Endothelial cell of umbilical vein (primary cell): ENCODE data around the gene DUSP22. TPM values are rescaled to one million over a fixed set of nuclear protein-coding genes. Genes with fewer than 3 reads are reported as not detected.

Experiments used
- BruUV-seq: library from RNA; stranded (reverse); fragments of 400-500 nt; replicated peaks from 2 replicates; lab custom pipeline; 2021; lab: Mats Ljungman, UMichigan
- CTCF ChIA-PET: fragments of 300-600, 350-600 bp; sonication (Branson Sonifier 250); formaldehyde crosslinking; loops from one replicate; lab custom pipeline; 2021; ENCODE audit warnings: antibody characterized with exemption, inconsistent platforms; lab: Charles Lee
- POLR2A ChIA-PET: fragments of 300-600, 350-600 bp; sonication (Branson Sonifier 250); formaldehyde crosslinking; loops from one replicate; lab custom pipeline; 2021; ENCODE audit warnings: antibody characterized with exemption, inconsistent platforms; lab: Charles Lee
- DNase-seq: peaks from one replicate; pipeline ENCODE4 v3.0.0-alpha.2; 2011; ENCODE audit warnings: low read depth, low spot score
- FAIRE-seq: peaks from 2 replicates; lab custom pipeline; 2011; peaks lifted over from hg19 to GRCh38; lab: Jason Lieb, UNC
- H2AFZ ChIP-seq: 2 replicates; pipeline ENCODE4 v1.6.0; 2012; ENCODE audit warnings: low read depth, low read length, control low read depth, inconsistent platforms
- H3K27ac ChIP-seq: 2 replicates; pipeline ENCODE4 v1.5.1; 2011; ENCODE audit warnings: low read depth, mild to moderate bottlenecking, control low read depth, low read length, moderate library complexity; ENCODE audit not compliant: insufficient read depth
- H3K27me3 ChIP-seq, 2 experiments: 2 replicates each; pipeline versions ENCODE4 v1.6.0 to v1.6.1; 2011; ENCODE audit warnings: low read length in 2 of 2, mixed read lengths in 1 of 2; ENCODE audit not compliant: control insufficient read depth in 2 of 2, insufficient read depth in 2 of 2
- H3K36me3 ChIP-seq, 2 experiments: 2 replicates in 1 of 2; 3 replicates in 1 of 2; pipeline ENCODE4 v1.5.1; 2011; ENCODE audit warnings: low read length in 2 of 2, mild to moderate bottlenecking in 1 of 2, moderate library complexity in 1 of 2; ENCODE audit not compliant: control insufficient read depth in 2 of 2, insufficient read depth in 2 of 2; ENCODE audit errors: extremely low read depth in 1 of 2
- H3K4me1 ChIP-seq: 3 replicates; pipeline ENCODE4 v1.5.1; 2011; ENCODE audit warnings: mild to moderate bottlenecking, low read length; ENCODE audit not compliant: control insufficient read depth, insufficient read depth; ENCODE audit errors: extremely low read depth
- H3K4me2 ChIP-seq: 2 replicates; pipeline ENCODE4 v1.6.1; 2011; ENCODE audit warnings: low read length, control low read depth, mixed read lengths; ENCODE audit not compliant: insufficient read depth
- H3K4me3 ChIP-seq, 3 experiments: fragments of 200-600 bp in 1 of 3; sonication (generic), shearing (Covaris generic) in 1 of 3; replicated peaks in 1 of 3; 2 replicates each; pipeline ENCODE4 v1.5.1; 2011 to 2016; ENCODE audit warnings: control low read depth in 3 of 3, low read length in 3 of 3, mild to moderate bottlenecking in 2 of 3, inconsistent platforms in 1 of 3, low read depth in 1 of 3, moderate library complexity in 1 of 3; ENCODE audit not compliant: insufficient read depth in 1 of 3
- H3K79me2 ChIP-seq: 2 replicates; pipeline ENCODE4 v1.6.0; 2012; ENCODE audit warnings: low read length, inconsistent platforms; ENCODE audit not compliant: control insufficient read depth, insufficient read depth
- H3K9ac ChIP-seq: replicated peaks from 2 replicates; pipeline ENCODE3; 2011; ENCODE audit warnings: low read length, control low read depth; ENCODE audit not compliant: insufficient read depth; ENCODE audit errors: extremely low read depth
- H3K9me1 ChIP-seq: replicated peaks from 3 replicates; pipeline ENCODE4 v1.6.0; 2011; ENCODE audit warnings: mild to moderate bottlenecking, low read length; ENCODE audit not compliant: control insufficient read depth, insufficient read depth; ENCODE audit errors: extremely low read depth
- H3K9me3 ChIP-seq: replicated peaks from 2 replicates; pipeline ENCODE4 v1.5.1; 2012; ENCODE audit warnings: low read length, inconsistent platforms; ENCODE audit not compliant: control insufficient read depth, insufficient read depth
- H4K20me1 ChIP-seq: replicated peaks from 2 replicates; pipeline ENCODE3; 2011; ENCODE audit warnings: mild to moderate bottlenecking, low read length; ENCODE audit not compliant: control insufficient read depth, insufficient read depth; ENCODE audit errors: extremely low read depth
- CTCF ChIP-seq, 2 donors: IDR thresholded peaks; 1 replicate in 1 of 2; 2 replicates in 1 of 2; pipeline ENCODE4 v1.5.1; 2011; ENCODE audit warnings: low read length in 2 of 2, mild to moderate bottlenecking in 2 of 2, moderate library complexity in 2 of 2, control low read depth in 1 of 2, inconsistent platforms in 1 of 2, low read depth in 1 of 2; ENCODE audit not compliant: insufficient read depth in 1 of 2; ENCODE audit errors: extremely low read depth in 1 of 2
- EZH2 ChIP-seq: IDR thresholded peaks from 2 replicates; pipeline ENCODE4 v1.6.1; 2012; ENCODE audit warnings: borderline replicate concordance, low read depth, mild to moderate bottlenecking, moderate library complexity, low read length, inconsistent platforms; ENCODE audit not compliant: severe bottlenecking
- FOS ChIP-seq: IDR thresholded peaks from 2 replicates; pipeline ENCODE4 v1.6.1; 2011; ENCODE audit warnings: mild to moderate bottlenecking, low read length, moderate library complexity, borderline replicate concordance; ENCODE audit not compliant: insufficient read depth
- GATA2 ChIP-seq: IDR thresholded peaks from 2 replicates; pipeline ENCODE4 v1.7.0; 2011; ENCODE audit warnings: low read depth, mild to moderate bottlenecking, moderate library complexity, mixed read lengths, low read length; ENCODE audit not compliant: insufficient read length, insufficient read depth
- JUN ChIP-seq: IDR thresholded peaks from 2 replicates; pipeline ENCODE4 v1.6.1; 2011; ENCODE audit warnings: borderline replicate concordance, low read depth; ENCODE audit not compliant: insufficient read length, insufficient read depth
- MAX ChIP-seq: IDR thresholded peaks from 2 replicates; pipeline ENCODE4 v1.6.1; 2011; ENCODE audit not compliant: insufficient read depth, insufficient read length
- MYC ChIP-seq: IDR thresholded peaks from one replicate; pipeline ENCODE4 v1.6.1; 2011; ENCODE audit warnings: mild to moderate bottlenecking, low read depth, low read length
- POLR2A ChIP-seq: IDR thresholded peaks from 2 replicates; pipeline ENCODE4 v1.6.1; 2012; ENCODE audit warnings: low read depth, mild to moderate bottlenecking, control low read depth, low read length
- POLR2AphosphoS5 ChIP-seq: IDR thresholded peaks from 2 replicates; pipeline ENCODE4 v1.6.1; 2012; ENCODE audit warnings: low read depth, mild to moderate bottlenecking, control low read depth, low read length, moderate library complexity; ENCODE audit not compliant: insufficient read depth
- dilution Hi-C: fragments of 300-500 bp; cut with MboI; formaldehyde crosslinking; loops from one replicate; pipeline ENCODE4 v1.15.0; 2019; ENCODE audit warnings: low sequenced_read_pairs; ENCODE audit not compliant: extremely low pct_ligation_motif_present
- intact Hi-C: fragments of 100-400 bp; cut with micrococcal nuclease; formaldehyde crosslinking; loops from one replicate; pipeline ENCODE4 v1.10.0; 2022
- polyA plus RNA-seq, 4 experiments: library from polyadenylated mRNA; depleted of rRNA in 3 of 4; stranded (reverse) in 3 of 4; unstranded in 1 of 4; fragments of >200 nt; gene quantifications; 2 replicates each; pipeline versions ENCODE4 v1.2.1 to v1.2.3, GENCODE V29; 2011 to 2012; ENCODE audit warnings: missing spikeins in 1 of 4
- total RNA-seq: library from RNA; stranded (reverse); gene quantifications from 2 replicates; pipeline ENCODE4 v1.2.3, GENCODE V29; 2021

DUSP22 gene
- total and polyA plus RNA-seq, 2 donors (not counting 3 experiments of a cell fraction or from before 2014, with no cell fraction given): 23.2 to 33.9 TPM

- Histone ChIP-seq H3K9me3 (peaks cover 2% of the 10 kb centered on the region), H3K27ac (no peak overlapping the region), H2AFZ (no peak overlapping the region), H3K4me1 (no peaks in the 10 kb centered on the region), H3K9ac (no peak overlapping the region), H4K20me1 (no peaks in the 10 kb centered on the region), H3K4me2 (no peak overlapping the region), H3K27me3 (no peaks in the 10 kb centered on the region), H3K4me3 (no peak overlapping the region), H3K9me1 (no peaks in the 10 kb centered on the region), H3K79me2 (no peaks in the 10 kb centered on the region), H3K36me3 (no peaks in the 10 kb centered on the region)
- CTCF ChIA-PET: no interaction called here
- FAIRE-seq: no peak
- no TSS peak for BruUV-seq
- no peak for DNase-seq
- no peak for TF ChIP-seq FOS
- no peak for TF ChIP-seq POLR2AphosphoS5
- no peak for TF ChIP-seq MYC
- TF ChIP-seq GATA2: no peak
- no peak for TF ChIP-seq CTCF (IDR thresholded peaks at IDR 0.05; ENCODE audit: extremely low read depth in 1 of 2, insufficient read depth in 1 of 2, low read depth in 1 of 2, low read length in 2 of 2)
- TF ChIP-seq MAX: no peak
- TF ChIP-seq JUN: no peak
- TF ChIP-seq POLR2A: no peak
- TF ChIP-seq EZH2: no peak
- POLR2A ChIA-PET: no interaction called here
- intact Hi-C loops (no loop called here), dilution Hi-C loops (no loop called here)
Measured at GRCh38 chr6:380234-381218, 88.2 kb downstream of the DUSP22 start.
